Stimulated activated CD8-positive, alpha-beta memory T cell treated with anti-CD3 and anti-CD28 coated beads, Interleukin-4, amount 100 ng/mL, for 4 hours (primary cell): ENCODE data around the gene LRRC4C.
"Not testable (repeated sequence)": the region's sequence is repeated elsewhere in the genome, so short reads cannot be mapped to it uniquely, and the experiment has no call there.

Experiments
- DNase-seq, 2 donors: peaks; one replicate each; pipeline ENCODE4 v3.0.0-alpha.2; 2020; ENCODE audit warnings: low read depth in 2 of 2, low spot score in 1 of 2

LRRC4C gene

DNA sequence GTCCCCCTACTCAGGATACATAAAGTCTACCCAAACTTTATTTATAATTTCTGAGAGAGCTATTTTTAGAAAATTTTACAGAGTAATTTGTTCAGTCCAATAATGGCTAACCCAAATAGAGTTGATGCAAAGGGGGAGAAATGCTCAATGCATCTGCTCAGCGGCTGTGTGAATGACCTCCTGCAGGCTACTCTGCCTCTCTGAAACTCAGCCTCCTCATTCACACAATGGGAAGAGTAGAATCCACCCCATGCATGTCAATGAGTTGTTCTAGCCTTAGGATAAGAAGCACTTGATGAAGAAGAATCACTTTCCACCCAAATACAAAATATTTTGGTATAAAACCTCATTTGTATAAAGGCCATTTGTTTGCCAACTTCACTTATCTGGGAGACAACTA is 1204.0 kb downstream of the LRRC4C start:
- no peak for DNase-seq

DNA sequence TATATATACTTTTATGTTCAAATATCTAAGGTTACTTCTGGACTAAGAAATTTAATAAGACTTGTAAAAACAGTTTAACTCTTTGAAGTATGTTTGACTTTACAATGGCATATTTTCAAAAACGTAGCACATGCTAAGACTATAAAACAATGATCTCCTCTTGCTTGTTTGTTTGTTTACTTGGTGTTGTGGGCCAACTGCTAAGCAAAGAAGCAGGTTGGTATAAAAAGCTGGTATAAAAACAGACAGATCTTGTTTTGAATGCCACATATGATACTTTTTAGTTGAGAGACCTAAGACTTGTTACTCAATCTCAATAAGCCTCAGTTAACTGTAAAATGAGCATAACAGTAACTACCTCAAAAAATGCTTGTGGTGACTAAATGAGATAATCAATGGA is 1206.3 kb downstream of the LRRC4C start:
- no peak for DNase-seq

DNA sequence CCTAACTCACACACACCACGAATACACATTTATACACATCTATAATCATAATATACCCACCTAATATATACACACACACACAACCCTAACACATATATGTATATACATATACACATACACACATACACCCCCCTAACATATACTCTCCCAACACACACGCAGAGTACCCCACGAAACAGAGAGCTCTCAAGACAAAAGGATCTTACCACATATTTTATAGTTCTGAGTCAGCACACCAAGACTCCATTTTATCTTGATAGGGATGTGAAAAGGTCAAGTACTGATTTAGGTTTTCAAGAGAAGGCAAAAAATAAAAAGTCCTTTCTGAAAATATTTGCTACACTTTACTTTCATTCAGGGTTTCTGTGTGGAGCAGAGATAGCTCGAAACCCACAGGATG is 1207.2 kb downstream of the LRRC4C start:
- DNase-seq: no peak

DNA sequence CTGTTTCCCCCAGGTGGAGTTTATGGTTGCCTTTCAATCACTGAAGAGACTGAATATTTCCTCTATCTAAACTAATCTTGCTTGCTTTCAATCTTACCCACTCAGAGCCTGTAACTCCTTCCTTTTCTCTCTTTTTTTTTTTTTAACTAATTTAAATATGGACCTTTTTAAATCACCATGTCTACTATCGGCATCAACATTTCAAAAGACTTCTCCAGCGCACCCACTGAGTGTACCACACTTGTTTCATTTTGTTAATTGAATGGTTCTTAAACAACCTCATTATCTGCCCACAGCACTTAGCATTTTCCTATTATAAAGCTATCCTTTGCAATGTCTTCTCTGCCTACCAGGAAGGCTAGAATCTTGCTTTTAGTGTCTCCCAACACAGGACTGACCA is 1212.5 kb downstream of the LRRC4C start:
- no peak for DNase-seq

DNA sequence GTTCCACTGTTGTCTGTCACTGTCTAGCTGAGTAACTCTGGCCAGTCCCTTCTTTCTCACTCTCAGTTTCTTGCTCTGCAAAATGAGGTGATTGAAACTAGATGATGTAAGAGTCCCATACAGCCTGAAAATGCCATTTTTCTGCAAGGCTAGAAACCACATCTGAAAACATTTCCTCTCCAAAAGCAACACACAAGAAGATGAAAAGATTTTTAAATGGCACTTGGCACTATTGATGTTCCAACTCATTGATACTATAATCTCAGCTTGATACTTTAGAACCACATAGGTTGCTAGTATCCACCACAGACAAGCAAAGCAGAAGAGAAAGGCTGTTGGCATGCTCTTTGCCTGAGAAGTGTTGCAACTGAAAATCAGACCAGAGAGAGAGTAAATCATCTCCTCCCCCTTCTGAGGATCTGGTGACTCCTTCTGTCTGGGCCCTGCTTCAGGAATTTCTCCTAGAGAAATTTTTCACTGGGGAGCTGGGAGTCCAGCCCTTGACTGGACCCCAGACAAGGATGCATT is 1217.9 kb downstream of the LRRC4C start:
- no peak for DNase-seq

GRCh38 chr11:40240284-40240683 is 1219.2 kb downstream of the LRRC4C start:
- no peak for DNase-seq

DNA sequence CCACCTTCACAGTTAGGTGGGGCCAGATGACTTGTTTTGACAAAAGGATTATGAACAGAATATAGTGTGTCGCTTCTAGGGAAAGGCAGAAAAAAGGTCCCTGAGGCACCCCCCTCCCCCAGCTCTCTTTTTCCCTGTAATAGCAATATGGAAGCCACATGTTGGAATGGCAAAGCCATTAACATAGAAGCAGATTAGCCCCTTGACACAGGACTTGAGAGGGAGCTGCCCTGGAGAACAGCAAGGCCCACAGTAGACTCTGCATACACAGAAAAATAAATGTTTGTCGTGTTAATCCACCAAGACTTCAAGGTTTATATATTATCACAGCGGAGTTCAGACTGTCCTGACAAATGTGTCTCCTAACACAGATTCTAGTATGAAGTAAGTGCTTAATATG is 1222.9 kb downstream of the LRRC4C start:
- no peak for DNase-seq

DNA sequence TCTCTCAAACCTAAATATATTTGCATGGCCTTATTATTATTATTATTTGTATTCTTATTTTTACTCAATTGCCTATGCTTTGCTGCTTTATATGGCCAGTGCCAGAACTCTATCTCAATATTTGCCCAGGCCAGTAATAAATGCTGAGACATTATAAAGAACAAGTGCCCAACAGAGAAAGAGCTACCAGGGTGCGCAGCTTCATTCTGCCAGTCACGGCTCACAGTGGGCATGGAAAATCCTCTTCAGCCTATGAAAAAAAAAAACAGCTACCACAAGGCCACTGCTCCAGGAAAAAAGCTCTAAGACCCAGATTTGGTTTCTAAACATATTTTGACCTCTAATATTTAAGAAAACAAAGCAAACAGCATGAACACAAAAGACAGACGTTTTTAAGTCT is 1223.6 kb downstream of the LRRC4C start:
- DNase-seq: no peak

DNA sequence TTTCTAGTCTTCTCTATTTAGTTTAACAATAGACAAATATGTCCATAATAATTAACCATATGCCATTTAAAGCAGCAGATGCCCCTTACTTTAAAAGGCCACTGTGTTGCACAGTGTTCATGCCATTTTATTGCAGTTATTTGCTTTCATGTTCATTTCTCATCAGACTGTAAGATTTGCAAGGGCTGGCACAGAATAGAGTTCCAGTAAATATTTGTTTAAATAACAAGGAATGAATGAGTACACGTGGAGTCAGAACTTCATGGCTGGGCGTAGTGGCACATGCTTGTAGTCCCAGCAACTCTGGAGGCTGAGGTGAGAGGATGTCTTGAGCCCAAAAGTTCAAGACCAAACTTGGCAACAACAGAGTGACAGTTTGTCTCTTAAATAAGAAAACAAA is 1228.6 kb downstream of the LRRC4C start:
- DNase-seq: no peak

- DNase-seq: no peak
These were observed 1230.8 kb downstream of the LRRC4C start for GRCh38 chr11:40228662-40229061.

- DNase-seq: no peak
These were observed 1231.7 kb downstream of the LRRC4C start for GRCh38 chr11:40227730-40228129.

- DNase-seq: no peak
These were observed 1232.8 kb downstream of the LRRC4C start for GRCh38 chr11:40226654-40227053.

DNA sequence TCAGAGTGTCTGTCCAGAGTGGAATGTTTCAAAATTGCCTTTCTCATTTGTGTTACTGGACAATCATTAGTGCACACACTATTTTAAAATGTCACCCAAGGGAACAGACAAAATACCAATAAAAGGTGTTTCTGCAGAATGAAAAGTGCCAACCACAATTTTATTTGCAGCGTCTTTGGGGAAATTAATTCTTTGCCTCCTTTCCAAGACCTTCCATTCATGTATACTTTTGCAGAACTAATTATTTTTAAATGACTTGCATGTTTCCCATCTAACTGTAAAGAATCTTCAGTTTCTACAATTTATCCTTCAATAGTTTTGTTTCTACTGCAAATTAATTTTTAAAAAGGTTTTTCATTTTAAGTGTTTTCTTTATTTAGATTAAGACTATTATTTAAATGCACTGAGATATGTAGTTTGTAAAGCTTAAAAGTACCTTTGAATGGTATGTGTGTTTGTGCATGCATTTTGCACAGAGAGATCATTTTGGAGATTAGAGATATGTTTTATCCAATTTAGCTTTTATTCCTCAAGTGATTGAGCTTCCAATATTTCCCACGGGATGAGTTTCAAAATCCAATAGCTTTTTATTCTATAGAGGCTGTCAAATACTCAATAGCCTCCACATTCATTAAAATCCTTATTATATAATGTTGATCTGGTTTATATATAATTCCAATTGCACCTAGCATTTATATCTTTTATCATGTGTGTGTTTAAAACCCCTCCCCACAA is 1235.7 kb downstream of the LRRC4C start:
- DNase-seq: no peak

DNA sequence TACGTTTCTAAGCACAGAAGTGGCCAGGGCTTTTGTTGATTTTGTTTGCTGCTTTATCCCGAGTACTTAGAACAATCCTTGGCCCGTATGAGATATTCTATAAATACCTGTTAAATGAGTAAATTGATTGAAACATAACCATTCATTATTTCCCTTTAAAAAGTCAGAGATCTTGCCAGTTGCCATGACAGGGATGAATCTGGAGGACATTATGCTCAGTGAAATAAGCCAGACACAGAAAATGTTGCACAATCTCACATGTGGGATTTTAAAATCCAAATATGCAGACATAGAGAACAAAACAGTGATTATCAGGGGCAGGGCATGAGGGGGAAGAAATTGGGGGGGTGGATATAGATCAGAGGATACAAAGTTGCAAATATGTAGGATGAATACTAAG is 1240.1 kb downstream of the LRRC4C start:
- no peak for DNase-seq

GRCh38 chr11:40215556-40215955 is 1243.9 kb downstream of the LRRC4C start:
- no peak for DNase-seq

- no peak for DNase-seq
These were observed 1252.0 kb downstream of the LRRC4C start for GRCh38 chr11:40207416-40207815.

- DNase-seq: no peak
These were observed 1255.2 kb downstream of the LRRC4C start for GRCh38 chr11:40204228-40204627.

GRCh38 chr11:40203606-40204005 is 1255.8 kb downstream of the LRRC4C start:
- no peak for DNase-seq

DNA sequence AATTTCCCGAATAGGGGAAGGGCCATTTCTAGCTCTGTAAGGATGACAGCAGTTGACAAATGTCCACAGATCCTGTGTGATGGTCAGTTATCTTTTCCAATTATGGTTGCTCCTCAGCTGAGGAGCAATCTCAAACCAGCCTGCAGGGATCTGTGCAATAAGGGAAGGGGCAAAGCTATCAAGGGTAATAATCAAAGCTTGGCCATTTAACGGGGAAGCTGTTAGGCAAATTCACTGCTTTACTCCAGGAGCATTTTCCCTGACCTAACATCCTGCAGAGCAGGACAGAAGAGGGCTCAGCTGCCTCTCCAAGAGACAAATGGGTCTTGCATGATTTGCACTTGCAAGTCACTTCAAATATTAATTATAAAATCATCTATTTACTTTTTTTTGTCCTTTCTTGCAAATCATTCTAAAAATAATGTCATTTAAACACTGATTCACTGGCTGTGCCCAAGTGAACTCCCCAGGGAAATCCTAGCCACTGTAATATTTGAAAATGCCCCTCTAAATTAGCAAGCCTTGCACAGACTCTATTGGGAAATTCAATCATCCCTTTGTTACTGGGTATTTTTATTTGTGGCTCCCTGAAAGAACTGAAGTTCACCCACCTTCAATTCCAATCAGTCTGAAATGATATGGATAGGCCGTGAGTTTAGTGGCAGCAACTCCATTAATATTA is 1256.7 kb downstream of the LRRC4C start:
- no peak for DNase-seq

- not testable (repeated sequence) for DNase-seq
These were observed 1266.9 kb downstream of the LRRC4C start for GRCh38 chr11:40192590-40192989.

- DNase-seq: no peak
These were observed 1269.2 kb downstream of the LRRC4C start for GRCh38 chr11:40190294-40190693.

DNA sequence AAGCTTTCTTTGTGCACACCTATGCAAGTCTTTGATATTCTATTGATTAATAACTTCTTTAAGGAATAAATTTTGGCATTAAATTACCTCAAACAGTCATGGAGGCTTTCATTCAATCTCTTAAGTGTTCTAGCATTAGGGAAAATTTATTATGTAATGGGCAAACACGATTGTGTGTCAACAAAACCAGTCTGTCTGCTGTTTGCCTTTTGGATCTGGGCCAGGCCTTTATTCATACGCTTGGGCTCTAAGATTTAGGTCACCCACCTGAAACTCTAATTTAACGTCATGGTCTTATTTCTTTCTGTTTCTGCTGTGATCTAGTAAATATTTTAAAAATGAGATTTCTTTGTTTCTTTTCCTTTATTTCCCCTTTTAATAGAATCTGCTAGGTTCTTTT is 1270.6 kb downstream of the LRRC4C start:
- no peak for DNase-seq

GRCh38 chr11:40187295-40187694 is 1272.2 kb downstream of the LRRC4C start:
- DNase-seq: no peak
